Measurements from ENCODE around the gene AKT1S1. TPM values are rescaled to one million over a fixed set of nuclear protein-coding genes. Genes with fewer than 3 reads are reported as not detected.

The AKT1S1 gene
- total and polyA plus RNA-seq, 3 donors from 2014 or later: 35.0 to 42.8 (median 35.7) TPM

DNA sequence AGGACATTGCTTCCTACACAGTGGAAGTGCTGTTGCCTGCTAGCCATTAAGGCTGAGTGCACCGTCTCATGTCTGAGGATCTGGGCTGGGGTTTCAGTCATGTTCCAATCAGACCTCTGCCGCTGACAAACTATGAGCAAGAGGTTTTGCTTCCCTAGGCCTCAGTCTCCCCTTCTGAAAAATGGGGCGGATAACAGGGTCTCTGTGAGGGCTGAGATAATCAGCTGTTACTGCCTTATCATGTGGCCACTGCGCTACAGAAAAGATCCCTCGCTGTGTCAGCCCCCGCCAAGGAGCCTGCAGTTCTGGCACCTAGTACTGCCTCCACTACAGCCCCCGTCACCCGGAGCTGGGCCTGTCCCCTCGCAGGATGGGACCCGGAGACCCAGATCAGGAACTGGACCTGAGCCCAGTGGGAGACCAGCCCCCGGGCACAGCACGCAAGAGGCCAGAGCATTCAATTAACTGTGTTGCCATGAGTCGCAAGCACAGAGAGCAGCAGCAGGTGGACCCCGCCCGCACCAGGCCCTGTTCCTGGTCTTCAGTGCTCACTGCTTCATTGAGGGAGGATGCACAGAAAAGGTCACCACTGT, 6.8 kb downstream of the AKT1S1 start:
- 39 to 42% methylated on average over 7 to 15 of the region's 15 CpGs for WGBS, 2 donors
- H3K27ac ChIP-seq: peak overlapping the region; percentile 85 to 92
- no peak for DNase-seq
- peaks cover 41% of the 10 kb centered on the region for H3K4me1 ChIP-seq
- H3K9me3 ChIP-seq: no peaks in the 10 kb centered on the region
- H3K4me3 ChIP-seq: peak overlapping the region in 1 of 2 donors; percentile 63
- TF ChIP-seq, protein P1, sequence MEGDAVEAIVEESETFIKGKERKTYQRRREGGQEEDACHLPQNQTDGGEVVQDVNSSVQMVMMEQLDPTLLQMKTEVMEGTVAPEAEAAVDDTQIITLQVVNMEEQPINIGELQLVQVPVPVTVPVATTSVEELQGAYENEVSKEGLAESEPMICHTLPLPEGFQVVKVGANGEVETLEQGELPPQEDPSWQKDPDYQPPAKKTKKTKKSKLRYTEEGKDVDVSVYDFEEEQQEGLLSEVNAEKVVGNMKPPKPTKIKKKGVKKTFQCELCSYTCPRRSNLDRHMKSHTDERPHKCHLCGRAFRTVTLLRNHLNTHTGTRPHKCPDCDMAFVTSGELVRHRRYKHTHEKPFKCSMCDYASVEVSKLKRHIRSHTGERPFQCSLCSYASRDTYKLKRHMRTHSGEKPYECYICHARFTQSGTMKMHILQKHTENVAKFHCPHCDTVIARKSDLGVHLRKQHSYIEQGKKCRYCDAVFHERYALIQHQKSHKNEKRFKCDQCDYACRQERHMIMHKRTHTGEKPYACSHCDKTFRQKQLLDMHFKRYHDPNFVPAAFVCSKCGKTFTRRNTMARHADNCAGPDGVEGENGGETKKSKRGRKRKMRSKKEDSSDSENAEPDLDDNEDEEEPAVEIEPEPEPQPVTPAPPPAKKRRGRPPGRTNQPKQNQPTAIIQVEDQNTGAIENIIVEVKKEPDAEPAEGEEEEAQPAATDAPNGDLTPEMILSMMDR (IDR thresholded peaks at IDR 0.05): no peak
- no peak for TF ChIP-seq POLR2A (IDR thresholded peaks at IDR 0.05)
- no peaks in the 10 kb centered on the region for H3K27me3 ChIP-seq
- H3K36me3 ChIP-seq (ENCODE audit: low read depth, missing control alignments): no peaks in the 10 kb centered on the region
- intact Hi-C loops (cut with DNase I; ENCODE audit: low total_unique reads): no loop called here

DNA sequence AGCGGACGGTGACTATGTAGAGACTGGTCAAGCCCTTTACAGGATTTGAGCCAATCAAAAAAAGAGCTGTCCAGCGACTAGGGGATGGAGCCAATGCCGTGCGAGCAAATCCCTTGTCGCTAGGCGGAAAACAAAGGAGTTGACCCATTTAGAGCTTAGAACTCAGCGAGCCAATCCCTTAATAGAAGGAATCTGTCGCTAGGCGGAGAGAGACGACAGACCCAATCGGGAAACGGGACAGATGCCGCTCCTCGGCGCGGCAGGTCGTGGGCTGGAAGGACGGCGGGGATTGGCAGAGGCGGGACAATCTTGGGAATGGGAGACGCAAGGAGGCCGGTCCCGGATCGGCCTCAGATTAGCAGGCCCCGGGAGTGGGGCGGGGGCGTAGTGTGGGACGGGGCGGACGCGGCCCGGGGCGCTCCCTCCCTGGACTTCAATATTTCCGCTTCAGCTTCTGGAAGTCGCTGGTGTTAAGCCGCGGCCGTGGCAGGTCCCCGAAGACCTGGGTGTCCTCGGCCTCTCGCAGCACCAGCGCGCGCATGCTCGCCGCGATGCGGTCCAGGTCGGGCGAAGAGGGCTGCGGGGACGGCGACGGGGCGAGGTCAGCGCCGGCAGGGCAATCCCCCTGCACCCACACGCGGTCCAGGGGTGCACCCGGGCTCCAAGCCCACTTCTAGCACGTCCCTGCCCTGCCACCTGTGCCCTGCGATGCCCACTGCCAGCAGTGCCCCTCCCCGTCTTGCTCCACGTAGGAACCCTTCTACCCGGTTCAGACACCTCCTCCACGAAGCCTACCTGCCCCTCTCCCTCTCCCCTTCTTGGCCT, 7.5 kb downstream of the AKT1S1 start:
- 0 to 1% methylated on average over 15 to 67 of the region's 67 CpGs for WGBS, 2 donors
- H3K36me3 ChIP-seq (ENCODE audit: low read depth, missing control alignments): no peaks in the 10 kb centered on the region
- intact Hi-C loops (cut with DNase I; ENCODE audit: low total_unique reads): no loop called here

DNA sequence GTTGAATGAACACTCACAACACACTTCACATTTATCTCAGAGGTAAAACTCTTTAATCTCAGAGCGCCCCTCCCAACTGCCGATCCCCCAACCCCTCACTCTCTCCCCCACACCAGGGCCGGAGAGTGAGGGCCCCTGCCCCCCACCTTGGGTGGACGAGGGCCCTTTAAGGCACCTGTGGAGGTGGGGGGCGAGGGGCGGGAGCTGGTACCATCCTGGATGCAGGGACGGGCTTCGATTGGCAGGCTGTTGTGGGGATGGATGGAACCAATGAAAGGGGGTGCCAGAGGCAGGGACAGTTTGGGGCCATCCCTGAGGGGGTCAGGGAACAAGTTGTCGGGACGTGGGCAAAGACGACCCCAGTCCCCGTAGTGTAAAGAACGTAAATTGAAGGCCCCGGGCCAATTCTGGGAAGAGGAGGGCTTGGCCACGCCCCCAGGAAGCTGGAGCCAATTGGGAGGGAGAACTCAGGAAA, 8.1 kb downstream of the AKT1S1 start:
- intact Hi-C loops (cut with DNase I; ENCODE audit: low total_unique reads): no loop called here
- peaks cover 42% of the 10 kb centered on the region for H3K4me1 ChIP-seq
- no peaks in the 10 kb centered on the region for H3K36me3 ChIP-seq (ENCODE audit: low read depth, missing control alignments)
- no peaks in the 10 kb centered on the region for H3K27me3 ChIP-seq
- TF ChIP-seq, protein P1 (IDR thresholded peaks at IDR 0.05): no peak
- no peak for TF ChIP-seq POLR2A (IDR thresholded peaks at IDR 0.05)
- H3K4me3 ChIP-seq: peak overlapping the region; percentile 56 to 63
- H3K27ac ChIP-seq: peak overlapping the region; percentile 84 to 96
- DNase-seq: no peak
- WGBS, 2 donors: 1% methylated on average over 14 to 15 of the region's 15 CpGs
- no peaks in the 10 kb centered on the region for H3K9me3 ChIP-seq

More for the DNA sequence above, 7.5 kb downstream of the AKT1S1 start:
- Histone ChIP-seq H3K27ac (peak overlapping the region; percentile 85 to 96), H3K9me3 (no peaks in the 10 kb centered on the region), H3K4me3 (peak overlapping the region; percentile 56 to 63), H3K4me1 (peaks cover 42% of the 10 kb centered on the region), H3K27me3 (no peaks in the 10 kb centered on the region)
- DNase-seq: peak; percentile 97
- TF ChIP-seq POLR2A (IDR thresholded peaks at IDR 0.05): peak; percentile 9
- TF ChIP-seq, protein P1 (IDR thresholded peaks at IDR 0.05): peak in 2 of 3 experiments; percentile 39

DNA sequence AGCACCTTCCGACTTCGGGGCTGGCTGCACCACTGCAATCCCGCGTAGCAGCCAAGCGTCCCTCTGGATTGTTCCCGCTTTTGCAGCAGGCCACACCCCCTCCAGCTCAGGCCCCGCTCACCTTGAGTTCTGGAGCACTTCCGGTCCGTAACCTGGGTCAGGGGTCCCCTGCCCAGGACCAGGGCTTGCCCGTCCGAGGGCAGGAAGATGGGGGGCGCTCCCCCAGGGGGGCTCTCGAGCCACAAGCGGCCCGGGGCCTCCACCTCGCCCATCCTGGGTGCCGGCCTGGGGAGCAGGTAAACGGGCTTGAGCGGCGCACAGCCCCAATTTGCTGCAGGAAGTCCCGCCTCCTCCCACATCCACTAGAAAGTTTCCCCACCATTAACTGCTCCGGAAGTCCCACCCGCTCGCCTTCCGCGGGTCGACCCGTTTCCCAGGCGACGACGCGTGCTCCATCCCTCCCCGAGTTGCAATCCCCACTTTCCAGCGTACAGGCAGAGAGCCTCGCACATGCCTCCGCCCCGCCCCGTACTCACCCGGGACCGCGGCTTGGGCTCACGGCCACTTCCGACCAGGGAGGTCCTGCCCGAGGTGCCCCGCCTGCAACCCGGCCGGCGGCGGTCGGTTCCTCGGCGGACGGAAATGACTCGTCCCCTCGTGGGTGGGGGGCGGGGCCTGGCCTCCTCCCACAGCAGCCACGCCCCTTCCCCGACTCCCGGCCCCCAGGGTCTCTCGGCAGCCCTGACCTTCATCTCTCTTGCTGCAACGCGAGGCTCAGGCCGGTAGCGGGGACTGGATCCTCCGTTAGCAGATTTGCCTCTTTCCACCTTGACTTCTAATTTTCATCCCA, 10.0 kb downstream of the AKT1S1 start, which contains the start of gene PNKP:
TSS of gene PNKP (minus strand) at position 644 of the 850 bp plus-strand sequence. CDS start at position 272, 372 bp downstream.
- no peaks in the 10 kb centered on the region for H3K9me3 ChIP-seq
- no peaks in the 10 kb centered on the region for H3K36me3 ChIP-seq (ENCODE audit: low read depth, missing control alignments)
- intact Hi-C loops (cut with DNase I; ENCODE audit: low total_unique reads): no loop called here
- no peaks in the 10 kb centered on the region for H3K27me3 ChIP-seq
- peaks cover 52% of the 10 kb centered on the region for H3K4me1 ChIP-seq
- H3K27ac ChIP-seq: peak within 1 kb of the TSS; percentile 84 to 96
- TF ChIP-seq, protein P1 (IDR thresholded peaks at IDR 0.05): peak in 1 of 3 experiments; percentile 1
- no peak for TF ChIP-seq POLR2A (IDR thresholded peaks at IDR 0.05)
- peak; percentile 96 for DNase-seq
- WGBS, 2 donors: 0 to 2% methylated on average over 11 to 58 of the region's 65 CpGs
- peak within 1 kb of the TSS; percentile 75 to 90 for H3K4me3 ChIP-seq
